Peyer's patch (tissue), 4 donors: ENCODE results near the gene URAD.

Source experiments
- CTCF ChIP-seq, 6 experiments: fragments of 450-650 bp in 4 of 6; fragments of 200-600 bp in 2 of 6; sonication (generic) in 1 of 6; IDR thresholded peaks; one replicate each; pipeline ENCODE4 v1.5.1; 2017 to 2019; ENCODE audit warnings: antibody characterized with exemption in 6 of 6, mild to moderate bottlenecking in 3 of 6, moderate library complexity in 1 of 6
- POLR2A ChIP-seq, 2 donors: fragments of 450-650 bp; IDR thresholded peaks; one replicate each; pipeline ENCODE4 v1.5.1; 2017; ENCODE audit warnings: antibody characterized with exemption in 2 of 2, mild to moderate bottlenecking in 2 of 2, moderate library complexity in 2 of 2

GRCh38 chr13:28001049-28001448, 12.6 kb upstream of the URAD start:
- TF ChIP-seq CTCF (IDR thresholded peaks at IDR 0.05) (no peak), POLR2A (IDR thresholded peaks at IDR 0.05) (no peak)
